Caco-2 (cell line): Measurements from ENCODE around the gene C11orf54. TPM values are rescaled to one million over a fixed set of nuclear protein-coding genes. Genes with fewer than 3 reads are reported as not detected.
"Not testable (repeated sequence)": the region's sequence is repeated elsewhere in the genome, so short reads cannot be mapped to it uniquely, and the experiment has no call there.

Source experiments
- BruUV-seq: library from RNA; stranded (reverse); fragments of 400-500 nt; replicated peaks from 2 replicates; lab custom pipeline; 2021; lab: Mats Ljungman, UMichigan
- CTCF ChIA-PET: fragments of 300-600 bp; sonication (Branson Sonifier 250); formaldehyde crosslinking; loops from one replicate; lab custom pipeline; 2022; ENCODE audit warnings: antibody characterized with exemption; lab: Charles Lee
- POLR2A ChIA-PET: fragments of 300-600 bp; sonication (Branson Sonifier 250); formaldehyde crosslinking; loops from one replicate; lab custom pipeline; 2022; ENCODE audit warnings: antibody characterized with exemption; lab: Charles Lee
- DNase-seq, 2 experiments: peaks; one replicate each; pipeline versions ENCODE4 v3.0.0 to v3.0.0-alpha.2; 2020 to 2022
- H3K27me3 ChIP-seq: replicated peaks from 2 replicates; pipeline ENCODE4 v1.6.0; 2011; ENCODE audit warnings: low read length; ENCODE audit not compliant: control insufficient read depth, insufficient read depth
- H3K36me3 ChIP-seq: 2 replicates; pipeline ENCODE4 v1.5.1; 2011; ENCODE audit warnings: low read length; ENCODE audit not compliant: control insufficient read depth, insufficient read depth
- H3K4me1 ChIP-seq: fragments of 250-450 bp; sonication (Bioruptor Pico); 2 replicates; pipeline ENCODE4 v1.5.1; 2020; ENCODE audit warnings: mild to moderate bottlenecking
- H3K4me3 ChIP-seq: 2 replicates; pipeline ENCODE4 v1.5.1; 2011; ENCODE audit warnings: low read depth, mild to moderate bottlenecking, control low read depth, low read length
- H3K9me3 ChIP-seq: fragments of 250-450 bp; sonication (Bioruptor Pico); 2 replicates; pipeline ENCODE4 v1.5.1; 2020; ENCODE audit warnings: mild to moderate bottlenecking, moderate library complexity
- H3K27ac Mint-ChIP-seq: one replicate; pipeline ENCODE4 v1.8.0; 2022; ENCODE audit warnings: mixed read lengths; ENCODE audit not compliant: unreplicated experiment
- H3K27me3 Mint-ChIP-seq: one replicate; pipeline ENCODE4 v1.8.0; 2022; ENCODE audit warnings: mixed read lengths; ENCODE audit not compliant: insufficient read depth, unreplicated experiment
- H3K36me3 Mint-ChIP-seq: one replicate; pipeline ENCODE4 v1.8.0; 2022; ENCODE audit warnings: mild to moderate bottlenecking, mixed read lengths; ENCODE audit not compliant: insufficient read depth, unreplicated experiment
- H3K4me1 Mint-ChIP-seq: one replicate; pipeline ENCODE4 v1.8.0; 2022; ENCODE audit warnings: low read depth, mixed read lengths; ENCODE audit not compliant: unreplicated experiment
- H3K4me3 Mint-ChIP-seq: one replicate; pipeline ENCODE4 v1.8.0; 2022; ENCODE audit warnings: mild to moderate bottlenecking, moderate library complexity, mixed read lengths; ENCODE audit not compliant: unreplicated experiment
- H3K9me3 Mint-ChIP-seq: one replicate; pipeline ENCODE4 v1.8.0; 2022; ENCODE audit warnings: mixed read lengths; ENCODE audit not compliant: unreplicated experiment
- intact Hi-C: fragments of 100-400 bp; cut with micrococcal nuclease; formaldehyde crosslinking; loops from one replicate; pipeline ENCODE4 v1.10.0; 2022; ENCODE audit not compliant: unreplicated experiment
- total RNA-seq: library from RNA; stranded (reverse); gene quantifications from 2 replicates; pipeline ENCODE4 v1.2.3, GENCODE V29; 2022
- TF ChIP-seq, protein P1 (sequence below), 2 experiments: fragments of 200-600 bp in 1 of 2; IDR thresholded peaks; 1 replicate in 1 of 2; 2 replicates in 1 of 2; pipeline versions ENCODE4 v1.5.1 to v1.8.0; 2011 to 2022; ENCODE audit warnings: antibody characterized with exemption in 1 of 2, control low read depth in 1 of 2, inconsistent platforms in 1 of 2, low read depth in 1 of 2, low read length in 1 of 2, mild to moderate bottlenecking in 1 of 2, moderate library complexity in 1 of 2; ENCODE audit not compliant: insufficient read depth in 1 of 2, severe bottlenecking in 1 of 2, unreplicated experiment in 1 of 2

C11orf54 gene
- total RNA-seq, 1 experiment from 2014 or later = 20.7 TPM

DNA sequence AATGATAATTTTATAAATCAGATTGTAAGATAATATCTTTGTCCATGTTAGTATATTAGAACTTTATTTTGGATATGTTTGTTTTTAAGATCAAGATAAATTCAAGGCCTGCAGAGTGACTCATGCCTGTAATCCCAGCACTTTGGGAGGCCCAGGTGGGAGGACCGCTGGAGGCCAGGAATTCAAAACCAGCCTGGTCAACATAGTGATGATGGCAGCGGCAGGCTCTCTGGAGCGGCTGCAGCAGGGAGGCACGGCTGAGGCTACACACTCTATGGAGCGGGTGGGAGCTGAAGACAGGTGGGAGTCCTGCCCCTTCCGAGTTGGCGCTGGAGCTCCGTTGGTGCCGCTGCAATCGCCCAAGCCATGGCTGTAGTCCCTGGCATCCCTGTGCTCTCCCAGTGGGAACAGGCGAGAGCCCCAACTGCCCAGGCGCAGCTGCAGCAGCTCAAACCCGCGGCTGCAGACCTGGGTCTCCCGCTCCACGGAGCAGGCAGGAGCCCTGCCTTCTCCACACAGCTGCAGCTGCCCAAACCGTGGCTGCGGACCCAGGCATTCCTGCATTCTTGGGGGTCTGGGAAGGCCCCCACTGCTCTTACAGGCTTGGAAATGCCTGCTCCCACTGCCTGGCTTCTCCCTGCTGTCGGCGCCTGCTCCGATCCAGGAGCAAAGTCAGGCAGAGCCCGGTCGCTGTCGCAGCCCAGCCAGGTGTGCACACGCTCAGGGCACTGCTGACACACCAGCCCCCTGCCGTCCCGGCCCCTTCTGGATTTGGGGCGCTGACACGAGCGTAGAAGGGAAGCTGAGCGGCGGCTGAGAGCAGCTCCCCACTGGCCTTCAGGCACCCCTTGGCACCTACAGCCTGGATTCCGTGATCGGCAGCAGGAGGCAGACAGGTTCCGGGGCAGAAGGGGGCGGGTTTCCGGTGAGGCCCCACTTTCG lies 16.7 kb downstream of the C11orf54 start:
- peaks cover 15% of the 10 kb centered on the region for H3K36me3 Mint-ChIP-seq
- Histone ChIP-seq H3K4me3 (no peak overlapping the region), H3K9me3 (no peaks in the 10 kb centered on the region), H3K27me3 (no peaks in the 10 kb centered on the region), H3K4me1 (no peaks in the 10 kb centered on the region), H3K36me3 (peaks cover 15% of the 10 kb centered on the region)
- BruUV-seq = no TSS peak
- no peaks in the 10 kb centered on the region for H3K27me3 Mint-ChIP-seq
- ChIA-PET POLR2A (no interaction called here), CTCF (no interaction called here)
- no peaks in the 10 kb centered on the region for H3K9me3 Mint-ChIP-seq
- H3K4me1 Mint-ChIP-seq = no peaks in the 10 kb centered on the region
- no peak for DNase-seq
- intact Hi-C loops = no loop called here
- TF ChIP-seq, protein P1, sequence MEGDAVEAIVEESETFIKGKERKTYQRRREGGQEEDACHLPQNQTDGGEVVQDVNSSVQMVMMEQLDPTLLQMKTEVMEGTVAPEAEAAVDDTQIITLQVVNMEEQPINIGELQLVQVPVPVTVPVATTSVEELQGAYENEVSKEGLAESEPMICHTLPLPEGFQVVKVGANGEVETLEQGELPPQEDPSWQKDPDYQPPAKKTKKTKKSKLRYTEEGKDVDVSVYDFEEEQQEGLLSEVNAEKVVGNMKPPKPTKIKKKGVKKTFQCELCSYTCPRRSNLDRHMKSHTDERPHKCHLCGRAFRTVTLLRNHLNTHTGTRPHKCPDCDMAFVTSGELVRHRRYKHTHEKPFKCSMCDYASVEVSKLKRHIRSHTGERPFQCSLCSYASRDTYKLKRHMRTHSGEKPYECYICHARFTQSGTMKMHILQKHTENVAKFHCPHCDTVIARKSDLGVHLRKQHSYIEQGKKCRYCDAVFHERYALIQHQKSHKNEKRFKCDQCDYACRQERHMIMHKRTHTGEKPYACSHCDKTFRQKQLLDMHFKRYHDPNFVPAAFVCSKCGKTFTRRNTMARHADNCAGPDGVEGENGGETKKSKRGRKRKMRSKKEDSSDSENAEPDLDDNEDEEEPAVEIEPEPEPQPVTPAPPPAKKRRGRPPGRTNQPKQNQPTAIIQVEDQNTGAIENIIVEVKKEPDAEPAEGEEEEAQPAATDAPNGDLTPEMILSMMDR (IDR thresholded peaks at IDR 0.05; ENCODE audit: insufficient read depth in 1 of 2, low read depth in 1 of 2, low read length in 1 of 2, severe bottlenecking in 1 of 2, unreplicated experiment in 1 of 2) = no peak
- H3K27ac Mint-ChIP-seq = no peak overlapping the region
- no peak overlapping the region for H3K4me3 Mint-ChIP-seq

DNA sequence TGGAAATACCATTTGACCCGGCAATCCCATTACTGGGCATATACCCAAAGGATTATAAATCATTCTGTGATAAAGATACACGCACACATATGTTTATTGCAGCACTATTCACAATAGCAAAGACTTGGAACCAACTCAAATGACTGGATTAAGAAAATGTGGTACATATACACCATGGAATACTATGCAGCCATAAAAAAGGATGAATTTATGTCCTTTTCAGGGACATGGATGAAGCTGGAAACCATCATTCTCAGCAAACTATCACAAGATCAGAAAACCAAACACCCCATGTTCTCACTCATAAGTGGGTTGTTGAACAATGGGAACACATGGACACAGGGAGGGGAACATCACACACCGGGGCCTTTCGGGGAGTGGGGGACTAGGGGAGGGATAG lies 17.7 kb downstream of the C11orf54 start:
- H3K4me1 ChIP-seq, intact Hi-C loops, H3K9me3 Mint-ChIP-seq, H3K4me3 Mint-ChIP-seq, CTCF ChIA-PET, H3K9me3 ChIP-seq, H3K27me3 Mint-ChIP-seq, BruUV-seq, H3K4me3 ChIP-seq, H3K4me1 Mint-ChIP-seq, H3K27ac Mint-ChIP-seq, DNase-seq, POLR2A ChIA-PET, H3K27me3 ChIP-seq: not testable (repeated sequence)
- H3K36me3 Mint-ChIP-seq = peaks cover 15% of the 10 kb centered on the region
- peaks cover 15% of the 10 kb centered on the region for H3K36me3 ChIP-seq

DNA sequence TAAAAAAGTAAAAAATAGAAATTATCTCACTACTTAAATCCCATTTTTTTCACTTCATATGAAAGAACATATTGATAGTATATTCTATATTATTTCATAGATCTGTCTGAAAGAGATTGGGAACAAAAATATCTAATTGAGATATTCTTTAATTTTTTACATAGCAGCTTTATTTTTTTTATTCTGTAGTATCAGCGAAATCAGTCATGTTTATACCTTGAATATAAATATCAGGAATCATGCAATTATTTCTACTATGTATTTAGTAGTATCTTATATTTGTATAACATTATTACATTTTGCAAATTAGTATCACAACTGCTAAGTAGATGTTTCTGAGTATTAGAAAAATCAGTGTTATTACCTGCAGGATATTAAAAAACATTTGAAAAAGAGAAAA lies 20.4 kb downstream of the C11orf54 start:
- no peaks in the 10 kb centered on the region for H3K27me3 Mint-ChIP-seq
- peaks cover 5% of the 10 kb centered on the region for H3K9me3 Mint-ChIP-seq
- TF ChIP-seq, protein P1 (IDR thresholded peaks at IDR 0.05; ENCODE audit: insufficient read depth in 1 of 2, low read depth in 1 of 2, low read length in 1 of 2, severe bottlenecking in 1 of 2, unreplicated experiment in 1 of 2) = no peak
- CTCF ChIA-PET = interaction anchor here (1.1 kb wide), 1 partner anchor 22 kb away, joined by 4 read pairs; the partner anchor contains the start of gene MED17
- H3K4me1 Mint-ChIP-seq = no peaks in the 10 kb centered on the region
- intact Hi-C loops = no loop called here
- H3K36me3 Mint-ChIP-seq = peaks cover 38% of the 10 kb centered on the region
- peaks cover 3% of the 10 kb centered on the region; the same call in 1 of the 2 replicates for H3K4me1 ChIP-seq
- H3K4me3 Mint-ChIP-seq = no peak overlapping the region
- H3K27me3 ChIP-seq = no peaks in the 10 kb centered on the region
- H3K4me3 ChIP-seq = no peak overlapping the region
- H3K36me3 ChIP-seq = peaks cover 13% of the 10 kb centered on the region
- H3K27ac Mint-ChIP-seq = no peak overlapping the region
- H3K9me3 ChIP-seq = peaks cover 2% of the 10 kb centered on the region; the same call in 1 of the 2 replicates
- DNase-seq = no peak
- POLR2A ChIA-PET = no interaction called here
- no TSS peak for BruUV-seq
